Keratinocyte (primary cell): ENCODE measurements around the gene ZNF511.

Experiments
- CTCF ChIP-seq, 3 experiments: IDR thresholded peaks in 1 of 3; conservative IDR thresholded peaks in 1 of 3; optimal IDR thresholded peaks in 1 of 3; 2 replicates in 2 of 3; 3 replicates in 1 of 3; pipeline versions ENCODE3 to v1.5.1; 2011; ENCODE audit warnings: low read length in 3 of 3, mild to moderate bottlenecking in 3 of 3, moderate library complexity in 2 of 3, control low read depth in 1 of 3, inconsistent platforms in 1 of 3; ENCODE audit not compliant: insufficient read depth in 2 of 3; ENCODE audit errors: extremely low read depth in 1 of 3
- EZH2 ChIP-seq: IDR thresholded peaks from one replicate; pipeline ENCODE4 v1.6.1; 2012; ENCODE audit warnings: inconsistent platforms, mild to moderate bottlenecking, low read length, moderate library complexity

GRCh38 chr10:133286366-133286765 lies 22.3 kb upstream of the ZNF511 start:
- TF ChIP-seq CTCF (optimal IDR thresholded peaks at IDR 0.05 in 1 of 3, IDR thresholded peaks at IDR 0.05 in 1 of 3, conservative IDR thresholded peaks at IDR 0.05 in 1 of 3; ENCODE audit: extremely low read depth in 1 of 3, insufficient read depth in 2 of 3, low read length in 3 of 3) (no peak), EZH2 (no peak)
